IMR-90 (cell line): ENCODE data around the gene FBXO9. TPM values are rescaled to one million over a fixed set of nuclear protein-coding genes. Genes with fewer than 3 reads are reported as not detected.

Source experiments
- ATAC-seq: fragments of 200-7000 bp; cut with Tn5 transposase; 2 replicates; pipeline ENCODE4 v1.9.1; 2020; ENCODE audit warnings: low read depth, mild to moderate bottlenecking, moderate library complexity
- BruUV-seq: library from RNA; stranded (reverse); fragments of 400-500 nt; replicated peaks from 2 replicates; lab custom pipeline; 2021; lab: Mats Ljungman, UMichigan
- CTCF ChIA-PET: fragments of 300-600 bp; formaldehyde crosslinking; extraction: SDS; loops from one replicate; lab custom pipeline; 2021; ENCODE audit warnings: antibody characterized with exemption; lab: Yijun Ruan, JAX
- POLR2A ChIA-PET: fragments of 300-600 bp; sonication (Branson Sonifier 250); formaldehyde crosslinking; loops from one replicate; lab custom pipeline; 2022; ENCODE audit warnings: antibody characterized with exemption; ENCODE audit not compliant: unreplicated experiment; lab: Charles Lee
- DNase-seq: peaks from one replicate; pipeline ENCODE4 v3.0.0; 2013
- H2AFZ ChIP-seq: replicated peaks from 2 replicates; pipeline ENCODE3; 2013; ENCODE audit warnings: low read length, mild to moderate bottlenecking; ENCODE audit not compliant: poor library complexity
- H2AK5ac ChIP-seq: 2 replicates; pipeline ENCODE4 v1.6.1; 2013; ENCODE audit warnings: low read depth, low read length, inconsistent platforms
- H2AK9ac ChIP-seq: replicated peaks from 2 replicates; pipeline ENCODE3; 2013; ENCODE audit warnings: mild to moderate bottlenecking, low read depth, low read length, moderate library complexity; ENCODE audit not compliant: poor library complexity
- H2BK120ac ChIP-seq: 2 replicates; pipeline ENCODE4 v1.6.1; 2013; ENCODE audit warnings: low read depth, low read length, inconsistent platforms
- H2BK15ac ChIP-seq: 3 replicates; pipeline ENCODE4 v1.6.1; 2013; ENCODE audit warnings: low read depth, low read length, inconsistent platforms
- H2BK20ac ChIP-seq: 2 replicates; pipeline ENCODE4 v1.6.1; 2013; ENCODE audit warnings: low read depth, mild to moderate bottlenecking, inconsistent platforms, low read length, moderate library complexity
- H2BK5ac ChIP-seq: 2 replicates; pipeline ENCODE4 v1.6.1; 2013; ENCODE audit warnings: mild to moderate bottlenecking, low read depth, low read length, inconsistent platforms; ENCODE audit not compliant: poor library complexity, severe bottlenecking
- H3K14ac ChIP-seq: replicated peaks from 2 replicates; pipeline ENCODE4 v1.6.1; 2013; ENCODE audit warnings: low read depth, low read length, inconsistent platforms
- H3K18ac ChIP-seq: 2 replicates; pipeline ENCODE4 v1.6.1; 2013; ENCODE audit warnings: low read depth, low read length, control low read depth
- H3K23ac ChIP-seq: 2 replicates; pipeline ENCODE4 v1.6.1; 2013; ENCODE audit warnings: low read depth, low read length, inconsistent platforms
- H3K27ac ChIP-seq: 2 replicates; pipeline ENCODE4 v1.5.1; 2013; ENCODE audit warnings: mild to moderate bottlenecking, control low read depth, low read length; ENCODE audit not compliant: insufficient read depth
- H3K27me3 ChIP-seq: 2 replicates; pipeline ENCODE4 v1.6.1; 2013; ENCODE audit warnings: low read length; ENCODE audit not compliant: control insufficient read depth, insufficient read depth
- H3K36me3 ChIP-seq: 2 replicates; pipeline ENCODE4 v1.6.1; 2013; ENCODE audit warnings: low read length, mixed read lengths; ENCODE audit not compliant: control insufficient read depth, insufficient read depth
- H3K4ac ChIP-seq: 2 replicates; pipeline ENCODE4 v1.6.1; 2013; ENCODE audit warnings: low read depth, low read length, inconsistent platforms
- H3K4me1 ChIP-seq: 2 replicates; pipeline ENCODE4 v1.6.1; 2013; ENCODE audit warnings: low read length, mixed read lengths; ENCODE audit not compliant: control insufficient read depth, insufficient read depth
- H3K4me2 ChIP-seq: 2 replicates; pipeline ENCODE4 v1.6.1; 2013; ENCODE audit warnings: low read depth, mild to moderate bottlenecking, control low read depth, low read length, moderate library complexity
- H3K4me3 ChIP-seq: 2 replicates; pipeline ENCODE4 v1.5.1; 2013; ENCODE audit warnings: low read depth, mild to moderate bottlenecking, control low read depth, low read length, moderate library complexity; ENCODE audit not compliant: insufficient read depth
- H3K56ac ChIP-seq: 2 replicates; pipeline ENCODE4 v1.6.1; 2013; ENCODE audit warnings: low read length, inconsistent platforms; ENCODE audit not compliant: insufficient read depth; ENCODE audit errors: extremely low read depth
- H3K79me1 ChIP-seq, 2 experiments: 2 replicates each; pipeline ENCODE4 v1.6.1; 2013; ENCODE audit warnings: low read length in 2 of 2, inconsistent platforms in 1 of 2, low read depth in 1 of 2
- H3K9ac ChIP-seq: 2 replicates; pipeline ENCODE4 v1.6.1; 2013; ENCODE audit warnings: low read depth, low read length, control low read depth
- H3K9me1 ChIP-seq: 2 replicates; pipeline ENCODE4 v1.6.1; 2013; ENCODE audit warnings: low read length, inconsistent platforms; ENCODE audit not compliant: insufficient read depth
- H3K9me3 ChIP-seq: 2 replicates; pipeline ENCODE4 v1.6.1; 2013; ENCODE audit warnings: low read length; ENCODE audit not compliant: control insufficient read depth, insufficient read depth
- H4K20me1 ChIP-seq: 2 replicates; pipeline ENCODE4 v1.6.1; 2013; ENCODE audit warnings: low read length, inconsistent platforms; ENCODE audit not compliant: insufficient read depth
- H4K5ac ChIP-seq: 2 replicates; pipeline ENCODE4 v1.6.1; 2013; ENCODE audit warnings: mild to moderate bottlenecking, low read depth, low read length, control low read depth
- H4K8ac ChIP-seq, 2 experiments: 2 replicates each; pipeline ENCODE4 v1.6.1; 2013; ENCODE audit warnings: low read depth in 2 of 2, low read length in 2 of 2, control low read depth in 1 of 2, inconsistent platforms in 1 of 2
- H4K91ac ChIP-seq: 2 replicates; pipeline ENCODE4 v1.6.1; 2013; ENCODE audit warnings: low read depth, low read length, inconsistent platforms; ENCODE audit not compliant: insufficient read depth
- CEBPB ChIP-seq: IDR thresholded peaks from 2 replicates; pipeline ENCODE4 v1.6.1; 2012; ENCODE audit warnings: low read depth, low read length, improper control_type of control experiment
- CHD1 ChIP-seq: IDR thresholded peaks from 2 replicates; pipeline ENCODE4 v1.6.1; 2012; ENCODE audit warnings: low read depth, low read length, improper control_type of control experiment
- CTCF ChIP-seq: conservative IDR thresholded peaks from 2 replicates; pipeline ENCODE4 v1.5.1; 2012; ENCODE audit warnings: mild to moderate bottlenecking, low read depth, low read length, improper control_type of control experiment
- RAD21 ChIP-seq: IDR thresholded peaks from 2 replicates; pipeline ENCODE4 v1.6.1; 2012; ENCODE audit warnings: low read length, improper control_type of control experiment
- USF2 ChIP-seq: fragments of 150-350 bp; IDR thresholded peaks from 2 replicates; pipeline ENCODE4 v1.6.1; 2017; ENCODE audit warnings: mild to moderate bottlenecking, antibody characterized with exemption, low read length, low read depth
- WGBS, 2 experiments: methylation state at CpG; one replicate each; pipeline versions ENCODE4 v1.1.5 to v1.1.7; 2013; ENCODE audit warnings: missing lambda C conversion rate in 2 of 2; ENCODE audit not compliant: insufficient read length in 1 of 2; ENCODE audit errors: extremely low coverage in 2 of 2; 5-methylcytosine and 5-hydroxymethylcytosine counted together
- dilution Hi-C: fragments of 300-500 bp; cut with HindIII; formaldehyde crosslinking; loops from one replicate; pipeline ENCODE4 v1.14.3; 2018; ENCODE audit warnings: low sequenced_read_pairs; ENCODE audit not compliant: unreplicated experiment
- in situ Hi-C: fragments of 300-500 bp; cut with MboI; formaldehyde crosslinking; loops from 3 replicates; pipeline ENCODE4 v1.14.3; 2019; ENCODE audit warnings: low sequenced_read_pairs, inconsistent platforms, mixed read lengths
- intact Hi-C: fragments of 100-400 bp; cut with micrococcal nuclease; formaldehyde crosslinking; loops from 2 replicates; pipeline ENCODE4 v1.10.0; 2022
- polyA plus RNA-seq, 3 experiments: library from polyadenylated mRNA; depleted of rRNA; stranded (reverse); fragments of >200 nt; gene quantifications; 2 replicates each; pipeline ENCODE4 v1.2.3, GENCODE V29; 2012; ENCODE audit warnings: low replicate concordance in 1 of 3
- total RNA-seq: library from RNA; depleted of rRNA; stranded (reverse); fragments of >200 nt; gene quantifications from 2 replicates; pipeline ENCODE4 v1.2.3, GENCODE V29; 2012

FBXO9 gene
- total and polyA plus RNA-seq, 2 of the 4 experiments (the other 2 are of a cell fraction), result 49.6 to 65.9 TPM

- peak; percentile 97 for DNase-seq
- H2BK5ac ChIP-seq, result peak overlapping the region; percentile 72
- H2BK15ac ChIP-seq, result peak overlapping the region; percentile 3; the same call in 1 of the 3 replicates
- peak overlapping the region; percentile 64 for H3K4me3 ChIP-seq
- POLR2A ChIA-PET, result no interaction called here
- peak overlapping the region; percentile 80 for H3K9ac ChIP-seq
- H2BK120ac ChIP-seq, result peak overlapping the region; percentile 50; the same call in 1 of the 2 replicates
- peak overlapping the region; percentile 73 for H3K4ac ChIP-seq
- peak overlapping the region; percentile 53; the same call in 1 of the 2 replicates for H4K91ac ChIP-seq
- peak overlapping the region; percentile 7 for H2AK9ac ChIP-seq
- BruUV-seq, result no TSS peak
- 0 out of 2 replicates have a peak overlapping the region, but pooled peaks have one; percentile 33 for H3K56ac ChIP-seq
- WGBS, 2 experiments, result 0% methylated on average over 14 of the region's 26 CpGs; no CpG with 5 or more reads in 1 of the 2 experiments
- H3K23ac ChIP-seq, result peak overlapping the region; percentile 46; the same call in 1 of the 2 replicates
- no peak overlapping the region for H2AK5ac ChIP-seq
- peaks cover 7% of the 10 kb centered on the region; the same call in 1 of the 2 replicates for H3K9me1 ChIP-seq
- no peaks in the 10 kb centered on the region for H3K36me3 ChIP-seq
- CTCF ChIA-PET, result interaction anchor here (1.3 kb wide), 1 partner anchor 509 kb away, joined by 4 read pairs; no protein-coding TSS in a partner anchor
- peak overlapping the region; percentile 59 to 85 for H4K8ac ChIP-seq
- H4K20me1 ChIP-seq, result peaks cover 13% of the 10 kb centered on the region; the same call in 1 of the 2 replicates
- H3K27ac ChIP-seq, result peak overlapping the region; percentile 70
- peak overlapping the region; percentile 40 for H4K5ac ChIP-seq
- no peak overlapping the region for H2BK20ac ChIP-seq
- peak overlapping the region; percentile 88 for H2AFZ ChIP-seq
- intact Hi-C loops (no loop called here), in situ Hi-C loops (no loop called here), dilution Hi-C loops (no loop called here)
- H3K18ac ChIP-seq, result peak overlapping the region; percentile 31; the same call in 1 of the 2 replicates
- peak overlapping the region; percentile 70 for H3K4me2 ChIP-seq
- peak; percentile 74 for ATAC-seq
- no peak for TF ChIP-seq CHD1
- no peak for TF ChIP-seq CEBPB
- TF ChIP-seq RAD21, result no peak
- TF ChIP-seq CTCF, result 0 out of 2 replicates have a peak, but pooled peaks have one; percentile 2
- no peak for TF ChIP-seq USF2
- peaks cover 5 to 37% of the 10 kb centered on the region in 2 experiments; a peak in 2 of 4 replicates for H3K79me1 ChIP-seq
- peaks cover 4% of the 10 kb centered on the region for H3K4me1 ChIP-seq
- H3K27me3 ChIP-seq, result no peaks in the 10 kb centered on the region
- H3K9me3 ChIP-seq, result no peaks in the 10 kb centered on the region
- 0 out of 2 replicates have a peak overlapping the region, but pooled peaks have one; percentile 39 for H3K14ac ChIP-seq
Observed at GRCh38 chr6:53064726-53065265, 408 bp upstream of the FBXO9 start.
